Right ventricle myocardium inferior (tissue), 1 donor: ENCODE data around the gene CCT3. TPM values are rescaled to one million over a fixed set of nuclear protein-coding genes. Genes with fewer than 3 reads are reported as not detected.
A peak's percentile ranks its signal among the peaks of the same experiment; 100 is the strongest.

Experiments used
- ATAC-seq: fragments of 200-7000 bp; cut with Tn5 transposase; one replicate; pipeline ENCODE4 v1.9.1; 2020; ENCODE audit warnings: mild to moderate bottlenecking, moderate library complexity
- DNase-seq: peaks from one replicate; pipeline ENCODE4 v3.0.0; 2021; ENCODE audit errors: missing footprints
- intact Hi-C: fragments of 100-400 bp; cut with DNase I; formaldehyde crosslinking; loops from one replicate; pipeline ENCODE4 v1.11.0; 2022
- long read RNA-seq: library from polyadenylated mRNA; unstranded; transcript quantifications from one replicate; pipeline ENCODE4 v2.0.0, GENCODE V29; 2021
- total RNA-seq: library from RNA; stranded (reverse); fragmentation: NEBNext Ultra II Directional; extraction: Animal tissue kit (Norgen Biotek cat#: 25700); gene quantifications from one replicate; pipeline ENCODE4 v1.2.1, GENCODE V29; 2021
- donor health status: DM: no; HTN: yes; CAD: no; lungs with severe emphysema.

The CCT3 gene
- total RNA-seq = 137 TPM
- long read RNA-seq, transcript CCT3-201 (14 exons, 2,150 nt) = major isoform, 117 of 136 reads
- long read RNA-seq, partial matches to known transcripts = 8 of 136 reads
- long read RNA-seq, other reads (novel, unspliced or antisense) = 8 of 136 reads

GRCh38 chr1:156338180-156338976 is at the start of gene CCT3, which contains the start of gene TSACC:
Gene CCT3, minus strand, starts transcription at chr1:156338292. Its CDS starts 108 bp downstream, at chr1:156338184.
Gene TSACC, plus strand, starts transcription at chr1:156338526. Its CDS starts 1,232 bp downstream, at chr1:156339758.
- ATAC-seq (peak; percentile 98), DNase-seq (peak; percentile 99)
- intact Hi-C loops = loop anchor here (5.0 kb wide), 1 partner anchor 56 kb away; the partner anchor contains the start of genes SMG5 and TMEM79

- intact Hi-C loops = no loop called here
- DNase-seq (peak; percentile 52), ATAC-seq (no peak)
Measured at GRCh38 chr1:156387870-156388173, 49.7 kb upstream of the CCT3 start.

- DNase-seq (peak; percentile 30), ATAC-seq (no peak)
- intact Hi-C loops = no loop called here
Measured at GRCh38 chr1:156386949-156387869, 49.1 kb upstream of the CCT3 start.

- DNase-seq = no peak
- no peak for ATAC-seq
- intact Hi-C loops = no loop called here
Measured at GRCh38 chr1:156386134-156386901, 48.2 kb upstream of the CCT3 start.

GRCh38 chr1:156385534-156386031 is 47.5 kb upstream of the CCT3 start:
- no peak for ATAC-seq
- peak; percentile 61 for DNase-seq
- intact Hi-C loops = loop anchor here (1.0 to 2.0 kb wide), 2 partner anchors 61 to 273 kb away; no protein-coding TSS in a partner anchor

- intact Hi-C loops = loop anchor here (1.0 to 5.0 kb wide), 3 partner anchors 62 to 274 kb away; no protein-coding TSS in a partner anchor
- no peak for ATAC-seq
- DNase-seq = peak; percentile 37
Measured at GRCh38 chr1:156384658-156385057, 46.6 kb upstream of the CCT3 start.

- DNase-seq (peak; percentile 37), ATAC-seq (no peak)
- intact Hi-C loops = loop anchor here (2.0 to 5.0 kb wide), 2 partner anchors 223 to 275 kb away; no protein-coding TSS in a partner anchor
Measured at GRCh38 chr1:156384007-156384406, 45.9 kb upstream of the CCT3 start.

- intact Hi-C loops = loop anchor here (5.0 kb wide), 1 partner anchor 224 kb away; no protein-coding TSS in a partner anchor
- DNase-seq = peak; percentile 61
- peak; percentile 83 for ATAC-seq
Measured at GRCh38 chr1:156383023-156383422, 44.9 kb upstream of the CCT3 start.

GRCh38 chr1:156382561-156382960 is 44.5 kb upstream of the CCT3 start:
- DNase-seq (peak; percentile 33), ATAC-seq (no peak)
- intact Hi-C loops = loop anchor here (5.0 kb wide), 1 partner anchor 225 kb away; no protein-coding TSS in a partner anchor

- ATAC-seq = no peak
- intact Hi-C loops = loop anchor here (5.0 kb wide), 1 partner anchor 228 kb away; no protein-coding TSS in a partner anchor
- DNase-seq = no peak
Measured at GRCh38 chr1:156379420-156380165, 41.5 kb upstream of the CCT3 start.

- intact Hi-C loops = no loop called here
- ATAC-seq (no peak), DNase-seq (peak; percentile 2)
Measured at GRCh38 chr1:156378557-156378956, 40.5 kb upstream of the CCT3 start.

GRCh38 chr1:156376958-156377919 is 39.1 kb upstream of the CCT3 start:
- no peak for ATAC-seq
- intact Hi-C loops = no loop called here
- peak; percentile 25 for DNase-seq

GRCh38 chr1:156376146-156376545 is 38.1 kb upstream of the CCT3 start:
- ATAC-seq = no peak
- intact Hi-C loops = no loop called here
- DNase-seq = no peak

- intact Hi-C loops = no loop called here
- no peak for DNase-seq
- no peak for ATAC-seq
Measured at GRCh38 chr1:156373546-156373945, 35.5 kb upstream of the CCT3 start.

GRCh38 chr1:156372876-156373275 is 34.8 kb upstream of the CCT3 start:
- intact Hi-C loops = no loop called here
- no peak for ATAC-seq
- DNase-seq = no peak

- intact Hi-C loops = no loop called here
- DNase-seq (no peak), ATAC-seq (no peak)
Measured at GRCh38 chr1:156372265-156372586, 34.1 kb upstream of the CCT3 start.
